ENCODE results near the gene ALK.

DNA sequence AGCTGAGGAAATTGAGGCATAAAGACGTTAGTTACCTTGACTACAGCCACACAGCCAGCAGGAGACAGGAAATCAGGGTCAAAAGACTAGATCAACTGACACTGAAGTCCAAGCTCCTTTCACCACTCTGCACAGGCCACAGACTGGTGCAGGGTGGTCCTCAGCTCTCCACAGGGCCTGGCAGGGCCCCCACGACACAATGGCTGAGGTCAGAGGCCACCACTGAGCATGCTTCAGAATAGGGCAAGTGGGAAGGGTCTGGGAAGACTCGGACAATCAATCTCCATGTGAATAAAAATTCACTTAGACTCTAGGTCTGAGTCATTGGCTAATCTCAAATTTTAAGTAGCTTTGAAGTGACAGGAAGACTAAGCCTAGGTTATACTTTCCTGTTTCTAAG lies 201.7 kb downstream of the ALK start:
- TF ChIP-seq POLR2AphosphoS5 (IDR thresholded peaks at IDR 0.05), result no peak
- TF ChIP-seq, protein P1, sequence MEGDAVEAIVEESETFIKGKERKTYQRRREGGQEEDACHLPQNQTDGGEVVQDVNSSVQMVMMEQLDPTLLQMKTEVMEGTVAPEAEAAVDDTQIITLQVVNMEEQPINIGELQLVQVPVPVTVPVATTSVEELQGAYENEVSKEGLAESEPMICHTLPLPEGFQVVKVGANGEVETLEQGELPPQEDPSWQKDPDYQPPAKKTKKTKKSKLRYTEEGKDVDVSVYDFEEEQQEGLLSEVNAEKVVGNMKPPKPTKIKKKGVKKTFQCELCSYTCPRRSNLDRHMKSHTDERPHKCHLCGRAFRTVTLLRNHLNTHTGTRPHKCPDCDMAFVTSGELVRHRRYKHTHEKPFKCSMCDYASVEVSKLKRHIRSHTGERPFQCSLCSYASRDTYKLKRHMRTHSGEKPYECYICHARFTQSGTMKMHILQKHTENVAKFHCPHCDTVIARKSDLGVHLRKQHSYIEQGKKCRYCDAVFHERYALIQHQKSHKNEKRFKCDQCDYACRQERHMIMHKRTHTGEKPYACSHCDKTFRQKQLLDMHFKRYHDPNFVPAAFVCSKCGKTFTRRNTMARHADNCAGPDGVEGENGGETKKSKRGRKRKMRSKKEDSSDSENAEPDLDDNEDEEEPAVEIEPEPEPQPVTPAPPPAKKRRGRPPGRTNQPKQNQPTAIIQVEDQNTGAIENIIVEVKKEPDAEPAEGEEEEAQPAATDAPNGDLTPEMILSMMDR (IDR thresholded peaks at IDR 0.05), result no peak
